Erythroblast (primary cell): ENCODE results near the gene ZNF385B.

Source experiments
- GATA1 ChIP-seq: IDR thresholded peaks from 2 replicates; pipeline ENCODE4 v1.6.1; 2011; ENCODE audit warnings: low read depth, mild to moderate bottlenecking, control low read depth, low read length, moderate library complexity
- POLR2A ChIP-seq: IDR thresholded peaks from 2 replicates; pipeline ENCODE4 v1.6.1; 2011; ENCODE audit warnings: mild to moderate bottlenecking, low read length

DNA sequence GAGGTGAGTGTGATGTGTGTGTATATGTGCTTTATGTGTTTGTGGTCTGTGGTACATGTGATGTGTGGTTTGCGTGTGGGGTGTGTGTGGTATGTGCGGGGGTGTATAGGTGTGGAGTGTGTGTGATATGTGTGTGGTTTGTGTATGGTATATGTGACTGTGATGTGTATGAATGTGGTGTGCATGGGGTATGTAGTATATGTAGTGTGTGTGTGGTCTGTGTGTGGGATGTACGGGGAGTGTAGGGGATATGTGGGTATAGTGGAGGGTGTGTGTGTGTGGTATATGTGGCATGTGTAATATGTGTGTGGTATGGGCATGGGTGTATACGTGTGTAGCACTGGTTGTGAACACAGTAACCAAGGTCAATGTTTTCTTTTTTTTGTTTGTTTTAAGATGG is 87.4 kb downstream of the ZNF385B start:
- TF ChIP-seq POLR2A (no peak), GATA1 (no peak)
